ENCODE measurements around the gene EBP.
"Not testable (repeated sequence)": the region's sequence is repeated elsewhere in the genome, so short reads cannot be mapped to it uniquely, and the experiment has no call there.

The EBP gene

GRCh38 chrX:48531358-48531959, 9.9 kb downstream of the EBP start:
- no peak for DNase-seq

GRCh38 chrX:48532161-48532560, 10.6 kb downstream of the EBP start:
- DNase-seq = no peak

GRCh38 chrX:48533165-48533564, 11.6 kb downstream of the EBP start:
- DNase-seq = no peak

GRCh38 chrX:48538641-48539344, 17.2 kb downstream of the EBP start:
- no peak for DNase-seq

- peak; percentile 94 for DNase-seq
Observed at GRCh38 chrX:48539345-48540027, 17.9 kb downstream of the EBP start, which contains the start of gene TBC1D25. TBC1D25 (plus strand) TSS chrX:48539714; CDS start chrX:48539798, 84 bp downstream.

GRCh38 chrX:48540028-48540375, 18.4 kb downstream of the EBP start:
- DNase-seq = no peak

- no peak for DNase-seq
Observed at GRCh38 chrX:48540480-48540879, 18.9 kb downstream of the EBP start.

GRCh38 chrX:48541140-48541814, 19.7 kb downstream of the EBP start:
- no peak for DNase-seq

- no peak for DNase-seq
Observed at GRCh38 chrX:48548871-48549270, 27.3 kb downstream of the EBP start.

- not testable (repeated sequence) for DNase-seq
Observed at GRCh38 chrX:48555731-48556325, 34.2 kb downstream of the EBP start.

- no peak for DNase-seq
Observed at GRCh38 chrX:48558271-48558670, 36.7 kb downstream of the EBP start.

- no peak for DNase-seq
Observed at GRCh38 chrX:48559636-48560035, 38.0 kb downstream of the EBP start.

- no peak for DNase-seq
Observed at GRCh38 chrX:48560056-48560455, 38.4 kb downstream of the EBP start.

GRCh38 chrX:48560681-48561080, 39.1 kb downstream of the EBP start:
- no peak for DNase-seq

GRCh38 chrX:48569958-48570357, 48.4 kb downstream of the EBP start:
- DNase-seq = no peak

GRCh38 chrX:48573690-48574269, 52.2 kb downstream of the EBP start:
- DNase-seq = peak; percentile 77

GRCh38 chrX:48574270-48575266, 53.0 kb downstream of the EBP start, which contains the start of gene RBM3:
RBM3 (plus strand) TSS chrX:48574484; CDS start chrX:48575181, 697 bp downstream.
- peak; percentile 81 for DNase-seq

- DNase-seq = no peak
Observed at GRCh38 chrX:48575642-48576041, 54.0 kb downstream of the EBP start.

- no peak for DNase-seq
Observed at GRCh38 chrX:48576108-48576507, 54.5 kb downstream of the EBP start.
